ENCODE data around the gene RNASE8. TPM values are rescaled to one million over a fixed set of nuclear protein-coding genes. Genes with fewer than 3 reads are reported as not detected.

RNASE8 gene
- total and polyA plus RNA-seq, 2 of the 4 experiments (the other 2 are of a cell fraction), result not detected

DNA sequence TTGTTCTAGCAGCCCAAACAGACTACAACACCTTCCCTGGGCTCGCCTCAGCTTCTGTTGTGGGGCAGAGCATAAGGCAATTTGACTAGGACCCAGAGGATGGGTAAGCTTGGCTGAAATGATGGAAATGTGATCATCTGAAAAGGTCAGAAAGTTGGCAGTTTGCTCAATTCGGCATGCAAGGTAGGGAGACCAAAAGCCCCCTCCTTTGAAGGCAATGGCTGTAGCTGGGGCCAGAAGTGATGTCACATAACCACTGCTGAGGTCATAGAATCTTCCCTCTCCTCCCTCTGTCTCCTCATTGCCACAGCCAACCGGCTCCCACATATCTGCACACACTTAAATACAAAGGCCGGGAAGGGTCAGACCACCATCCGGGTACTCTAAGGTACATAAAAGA lies 27.7 kb upstream of the RNASE8 start, which contains the start of gene TPPP2:
TSS of gene TPPP2 (plus strand) at position 301 of the 400 bp plus-strand sequence. CDS start 365 bp downstream, outside the sequence.
- H2AFZ ChIP-seq (replicated peaks; ENCODE audit: low read length, poor library complexity), result no peak within 1 kb of the TSS
- POLR2A ChIA-PET (ENCODE audit: unreplicated experiment), result no interaction called here
- no peak within 1 kb of the TSS for H3K18ac ChIP-seq (ENCODE audit: low read depth, low read length)
- H3K9ac ChIP-seq (ENCODE audit: low read depth, low read length), result no peak within 1 kb of the TSS
- no peaks in the 10 kb centered on the region for H4K20me1 ChIP-seq (ENCODE audit: insufficient read depth, low read length)
- no peak within 1 kb of the TSS for H2BK15ac ChIP-seq (ENCODE audit: low read depth, low read length)
- no peak within 1 kb of the TSS for H3K4me3 ChIP-seq (ENCODE audit: insufficient read depth, low read depth, low read length)
- CTCF ChIA-PET, result no interaction called here
- H4K8ac ChIP-seq (ENCODE audit: low read depth in 2 of 2, low read length in 2 of 2), result no peak within 1 kb of the TSS
- ATAC-seq (ENCODE audit: low read depth) (no peak), DNase-seq (no peak)
- H3K79me1 ChIP-seq (ENCODE audit: low read depth in 1 of 2, low read length in 2 of 2), result no peaks in the 10 kb centered on the region
- no peak within 1 kb of the TSS for H4K91ac ChIP-seq (ENCODE audit: insufficient read depth, low read depth, low read length)
- H3K4me1 ChIP-seq (ENCODE audit: control insufficient read depth, insufficient read depth, low read length), result no peaks in the 10 kb centered on the region
- peaks cover 62% of the 10 kb centered on the region for H3K27me3 ChIP-seq (ENCODE audit: control insufficient read depth, insufficient read depth, low read length)
- BruUV-seq (replicated peaks), result no TSS peak
- H3K4ac ChIP-seq (ENCODE audit: low read depth, low read length), result no peak within 1 kb of the TSS
- no peak within 1 kb of the TSS for H2BK120ac ChIP-seq (ENCODE audit: low read depth, low read length)
- intact Hi-C loops (cut with micrococcal nuclease) (no loop called here), in situ Hi-C loops (cut with MboI; ENCODE audit: low sequenced_read_pairs) (no loop called here), dilution Hi-C loops (cut with HindIII; ENCODE audit: low sequenced_read_pairs, unreplicated experiment) (no loop called here)
- no peak within 1 kb of the TSS for H3K14ac ChIP-seq (replicated peaks; ENCODE audit: low read depth, low read length)
- H3K36me3 ChIP-seq (ENCODE audit: control insufficient read depth, insufficient read depth, low read length), result no peaks in the 10 kb centered on the region
- H3K9me3 ChIP-seq (ENCODE audit: control insufficient read depth, insufficient read depth, low read length), result no peaks in the 10 kb centered on the region
- H4K5ac ChIP-seq (ENCODE audit: low read depth, low read length), result no peak within 1 kb of the TSS
- no peak within 1 kb of the TSS for H2AK9ac ChIP-seq (replicated peaks; ENCODE audit: low read depth, low read length, poor library complexity)
- H2BK20ac ChIP-seq (ENCODE audit: low read depth, low read length), result no peak within 1 kb of the TSS
- H3K27ac ChIP-seq (ENCODE audit: insufficient read depth, low read length), result no peak within 1 kb of the TSS
- H2BK5ac ChIP-seq (ENCODE audit: low read depth, low read length, poor library complexity, severe bottlenecking), result no peak within 1 kb of the TSS
- no peak within 1 kb of the TSS for H2AK5ac ChIP-seq (ENCODE audit: low read depth, low read length)
- WGBS, 2 experiments (ENCODE audit: extremely low coverage in 2 of 2, insufficient read length in 1 of 2), result no CpG with 5 or more reads among the region's 5 CpGs
- TF ChIP-seq CEBPB (IDR thresholded peaks at IDR 0.05; ENCODE audit: low read depth, low read length) (no peak), RAD21 (IDR thresholded peaks at IDR 0.05; ENCODE audit: low read length) (no peak), MXI1 (IDR thresholded peaks at IDR 0.05; ENCODE audit: borderline replicate concordance, low read depth, low read length) (no peak), CHD1 (IDR thresholded peaks at IDR 0.05; ENCODE audit: low read depth, low read length) (no peak), MAZ (IDR thresholded peaks at IDR 0.05; ENCODE audit: borderline replicate concordance, low read depth, low read length) (no peak), RCOR1 (IDR thresholded peaks at IDR 0.05; ENCODE audit: insufficient replicate concordance, low read length) (no peak), FOS (IDR thresholded peaks at IDR 0.05; ENCODE audit: low read depth, low read length) (no peak), RFX5 (IDR thresholded peaks at IDR 0.05; ENCODE audit: low read depth, low read length) (no peak), MAFK (IDR thresholded peaks at IDR 0.05; ENCODE audit: low read depth, low read length) (no peak), BHLHE40 (IDR thresholded peaks at IDR 0.05; ENCODE audit: low read depth, low read length) (no peak), USF2 (IDR thresholded peaks at IDR 0.05; ENCODE audit: low read depth, low read length) (no peak), SMC3 (IDR thresholded peaks at IDR 0.05; ENCODE audit: low read depth, low read length) (no peak), ELK1 (IDR thresholded peaks at IDR 0.05; ENCODE audit: borderline replicate concordance, low read depth, low read length) (no peak)
- no peak within 1 kb of the TSS for H3K56ac ChIP-seq (ENCODE audit: extremely low read depth, insufficient read depth, low read length)
- no peak within 1 kb of the TSS for H3K4me2 ChIP-seq (ENCODE audit: low read depth, low read length)
- no peak within 1 kb of the TSS for H3K23ac ChIP-seq (ENCODE audit: low read depth, low read length)
- H3K9me1 ChIP-seq (ENCODE audit: insufficient read depth, low read length), result no peaks in the 10 kb centered on the region
